Activated CD4-positive, alpha-beta T cell treated with anti-CD3 and anti-CD28 coated beads for 48 hours (primary cell): ENCODE measurements around the gene PPFIBP2.
"Not testable (repeated sequence)": the region's sequence is repeated elsewhere in the genome, so short reads cannot be mapped to it uniquely, and the experiment has no call there.

Experiments used
- DNase-seq: peaks from one replicate; pipeline ENCODE4 v3.0.0-alpha.2; 2020

Gene PPFIBP2

GRCh38 chr11:7639643-7640025 lies 125.8 kb downstream of the PPFIBP2 start:
- DNase-seq, result no peak

- DNase-seq, result no peak
Observed at GRCh38 chr11:7640816-7641215, 127.0 kb downstream of the PPFIBP2 start.

- DNase-seq, result no peak
Observed at GRCh38 chr11:7642747-7643146, 128.9 kb downstream of the PPFIBP2 start.

- no peak for DNase-seq
Observed at GRCh38 chr11:7643314-7643713, 129.5 kb downstream of the PPFIBP2 start.

- no peak for DNase-seq
Observed at GRCh38 chr11:7645206-7645605, 131.4 kb downstream of the PPFIBP2 start.

- DNase-seq, result no peak
Observed at GRCh38 chr11:7646866-7647265, 133.1 kb downstream of the PPFIBP2 start.

- DNase-seq, result no peak
Observed at GRCh38 chr11:7648264-7648663, 134.5 kb downstream of the PPFIBP2 start.

- DNase-seq, result no peak
Observed at GRCh38 chr11:7651140-7651551, 137.3 kb downstream of the PPFIBP2 start.

GRCh38 chr11:7651700-7652099 lies 137.9 kb downstream of the PPFIBP2 start:
- DNase-seq, result no peak

- DNase-seq, result no peak
Observed at GRCh38 chr11:7654195-7654705, 140.5 kb downstream of the PPFIBP2 start.

- DNase-seq, result no peak
Observed at GRCh38 chr11:7655253-7656217, 141.7 kb downstream of the PPFIBP2 start.

- no peak for DNase-seq
Observed at GRCh38 chr11:7656704-7657103, 142.9 kb downstream of the PPFIBP2 start.

- DNase-seq, result no peak
Observed at GRCh38 chr11:7657306-7658025, 143.7 kb downstream of the PPFIBP2 start.

- not testable (repeated sequence) for DNase-seq
Observed at GRCh38 chr11:7663531-7663930, 149.7 kb downstream of the PPFIBP2 start.

GRCh38 chr11:7664867-7665266 lies 151.1 kb downstream of the PPFIBP2 start:
- no peak for DNase-seq

GRCh38 chr11:7665473-7666291 lies 151.9 kb downstream of the PPFIBP2 start:
- DNase-seq, result peak; percentile 88

GRCh38 chr11:7666292-7666866 lies 152.6 kb downstream of the PPFIBP2 start:
- DNase-seq, result no peak

GRCh38 chr11:7667460-7667859 lies 153.7 kb downstream of the PPFIBP2 start:
- no peak for DNase-seq

GRCh38 chr11:7668464-7668863 lies 154.7 kb downstream of the PPFIBP2 start:
- no peak for DNase-seq

- no peak for DNase-seq
Observed at GRCh38 chr11:7668911-7669310, 155.1 kb downstream of the PPFIBP2 start.

GRCh38 chr11:7670641-7671040 lies 156.8 kb downstream of the PPFIBP2 start:
- no peak for DNase-seq
